IMR-90 (cell line): ENCODE results near the gene KCNK17. TPM values are rescaled to one million over a fixed set of nuclear protein-coding genes. Genes with fewer than 3 reads are reported as not detected.

ENCODE experiments used
- ATAC-seq: fragments of 200-7000 bp; cut with Tn5 transposase; 2 replicates; pipeline ENCODE4 v1.9.1; 2020; ENCODE audit warnings: low read depth, mild to moderate bottlenecking, moderate library complexity
- BruUV-seq: library from RNA; stranded (reverse); fragments of 400-500 nt; replicated peaks from 2 replicates; lab custom pipeline; 2021; lab: Mats Ljungman, UMichigan
- CTCF ChIA-PET: fragments of 300-600 bp; formaldehyde crosslinking; extraction: SDS; loops from one replicate; lab custom pipeline; 2021; ENCODE audit warnings: antibody characterized with exemption; lab: Yijun Ruan, JAX
- POLR2A ChIA-PET: fragments of 300-600 bp; sonication (Branson Sonifier 250); formaldehyde crosslinking; loops from one replicate; lab custom pipeline; 2022; ENCODE audit warnings: antibody characterized with exemption; ENCODE audit not compliant: unreplicated experiment; lab: Charles Lee
- DNase-seq: peaks from one replicate; pipeline ENCODE4 v3.0.0; 2013
- H2AFZ ChIP-seq: replicated peaks from 2 replicates; pipeline ENCODE3; 2013; ENCODE audit warnings: low read length, mild to moderate bottlenecking; ENCODE audit not compliant: poor library complexity
- H2AK5ac ChIP-seq: 2 replicates; pipeline ENCODE4 v1.6.1; 2013; ENCODE audit warnings: low read depth, low read length, inconsistent platforms
- H2AK9ac ChIP-seq: replicated peaks from 2 replicates; pipeline ENCODE3; 2013; ENCODE audit warnings: mild to moderate bottlenecking, low read depth, low read length, moderate library complexity; ENCODE audit not compliant: poor library complexity
- H2BK120ac ChIP-seq: 2 replicates; pipeline ENCODE4 v1.6.1; 2013; ENCODE audit warnings: low read depth, low read length, inconsistent platforms
- H2BK15ac ChIP-seq: 3 replicates; pipeline ENCODE4 v1.6.1; 2013; ENCODE audit warnings: low read depth, low read length, inconsistent platforms
- H2BK20ac ChIP-seq: 2 replicates; pipeline ENCODE4 v1.6.1; 2013; ENCODE audit warnings: low read depth, mild to moderate bottlenecking, inconsistent platforms, low read length, moderate library complexity
- H2BK5ac ChIP-seq: 2 replicates; pipeline ENCODE4 v1.6.1; 2013; ENCODE audit warnings: mild to moderate bottlenecking, low read depth, low read length, inconsistent platforms; ENCODE audit not compliant: poor library complexity, severe bottlenecking
- H3K14ac ChIP-seq: replicated peaks from 2 replicates; pipeline ENCODE4 v1.6.1; 2013; ENCODE audit warnings: low read depth, low read length, inconsistent platforms
- H3K18ac ChIP-seq: 2 replicates; pipeline ENCODE4 v1.6.1; 2013; ENCODE audit warnings: low read depth, low read length, control low read depth
- H3K23ac ChIP-seq: 2 replicates; pipeline ENCODE4 v1.6.1; 2013; ENCODE audit warnings: low read depth, low read length, inconsistent platforms
- H3K27ac ChIP-seq: 2 replicates; pipeline ENCODE4 v1.5.1; 2013; ENCODE audit warnings: mild to moderate bottlenecking, control low read depth, low read length; ENCODE audit not compliant: insufficient read depth
- H3K27me3 ChIP-seq: 2 replicates; pipeline ENCODE4 v1.6.1; 2013; ENCODE audit warnings: low read length; ENCODE audit not compliant: control insufficient read depth, insufficient read depth
- H3K36me3 ChIP-seq: 2 replicates; pipeline ENCODE4 v1.6.1; 2013; ENCODE audit warnings: low read length, mixed read lengths; ENCODE audit not compliant: control insufficient read depth, insufficient read depth
- H3K4ac ChIP-seq: 2 replicates; pipeline ENCODE4 v1.6.1; 2013; ENCODE audit warnings: low read depth, low read length, inconsistent platforms
- H3K4me1 ChIP-seq: 2 replicates; pipeline ENCODE4 v1.6.1; 2013; ENCODE audit warnings: low read length, mixed read lengths; ENCODE audit not compliant: control insufficient read depth, insufficient read depth
- H3K4me2 ChIP-seq: 2 replicates; pipeline ENCODE4 v1.6.1; 2013; ENCODE audit warnings: low read depth, mild to moderate bottlenecking, control low read depth, low read length, moderate library complexity
- H3K4me3 ChIP-seq: 2 replicates; pipeline ENCODE4 v1.5.1; 2013; ENCODE audit warnings: low read depth, mild to moderate bottlenecking, control low read depth, low read length, moderate library complexity; ENCODE audit not compliant: insufficient read depth
- H3K56ac ChIP-seq: 2 replicates; pipeline ENCODE4 v1.6.1; 2013; ENCODE audit warnings: low read length, inconsistent platforms; ENCODE audit not compliant: insufficient read depth; ENCODE audit errors: extremely low read depth
- H3K79me1 ChIP-seq, 2 experiments: 2 replicates each; pipeline ENCODE4 v1.6.1; 2013; ENCODE audit warnings: low read length in 2 of 2, inconsistent platforms in 1 of 2, low read depth in 1 of 2
- H3K9ac ChIP-seq: 2 replicates; pipeline ENCODE4 v1.6.1; 2013; ENCODE audit warnings: low read depth, low read length, control low read depth
- H3K9me1 ChIP-seq: 2 replicates; pipeline ENCODE4 v1.6.1; 2013; ENCODE audit warnings: low read length, inconsistent platforms; ENCODE audit not compliant: insufficient read depth
- H3K9me3 ChIP-seq: 2 replicates; pipeline ENCODE4 v1.6.1; 2013; ENCODE audit warnings: low read length; ENCODE audit not compliant: control insufficient read depth, insufficient read depth
- H4K20me1 ChIP-seq: 2 replicates; pipeline ENCODE4 v1.6.1; 2013; ENCODE audit warnings: low read length, inconsistent platforms; ENCODE audit not compliant: insufficient read depth
- H4K5ac ChIP-seq: 2 replicates; pipeline ENCODE4 v1.6.1; 2013; ENCODE audit warnings: mild to moderate bottlenecking, low read depth, low read length, control low read depth
- H4K8ac ChIP-seq, 2 experiments: 2 replicates each; pipeline ENCODE4 v1.6.1; 2013; ENCODE audit warnings: low read depth in 2 of 2, low read length in 2 of 2, control low read depth in 1 of 2, inconsistent platforms in 1 of 2
- H4K91ac ChIP-seq: 2 replicates; pipeline ENCODE4 v1.6.1; 2013; ENCODE audit warnings: low read depth, low read length, inconsistent platforms; ENCODE audit not compliant: insufficient read depth
- BHLHE40 ChIP-seq: fragments of 150-350 bp; IDR thresholded peaks from 2 replicates; pipeline ENCODE4 v1.6.1; 2016; ENCODE audit warnings: mild to moderate bottlenecking, low read depth, low read length
- CEBPB ChIP-seq: IDR thresholded peaks from 2 replicates; pipeline ENCODE4 v1.6.1; 2012; ENCODE audit warnings: low read depth, low read length, improper control_type of control experiment
- CTCF ChIP-seq: conservative IDR thresholded peaks from 2 replicates; pipeline ENCODE4 v1.5.1; 2012; ENCODE audit warnings: mild to moderate bottlenecking, low read depth, low read length, improper control_type of control experiment
- ELK1 ChIP-seq: fragments of 150-350 bp; IDR thresholded peaks from 2 replicates; pipeline ENCODE4 v1.6.1; 2016; ENCODE audit warnings: low read depth, mild to moderate bottlenecking, low read length, moderate library complexity, borderline replicate concordance
- FOS ChIP-seq: fragments of 150-350 bp; IDR thresholded peaks from 2 replicates; pipeline ENCODE4 v1.6.1; 2016; ENCODE audit warnings: low read depth, low read length
- MAFK ChIP-seq: IDR thresholded peaks from 2 replicates; pipeline ENCODE4 v1.6.1; 2012; ENCODE audit warnings: low read depth, low read length, improper control_type of control experiment
- MAZ ChIP-seq: IDR thresholded peaks from 2 replicates; pipeline ENCODE4 v1.6.1; 2012; ENCODE audit warnings: low read depth, mild to moderate bottlenecking, low read length, improper control_type of control experiment, moderate library complexity, borderline replicate concordance
- POLR2A ChIP-seq: IDR thresholded peaks from 2 replicates; pipeline ENCODE4 v1.6.1; 2012; ENCODE audit warnings: mild to moderate bottlenecking, low read depth, low read length
- RAD21 ChIP-seq: IDR thresholded peaks from 2 replicates; pipeline ENCODE4 v1.6.1; 2012; ENCODE audit warnings: low read length, improper control_type of control experiment
- RCOR1 ChIP-seq: IDR thresholded peaks from 2 replicates; pipeline ENCODE4 v1.6.1; 2012; ENCODE audit warnings: mild to moderate bottlenecking, low read length, improper control_type of control experiment; ENCODE audit not compliant: insufficient replicate concordance
- RFX5 ChIP-seq: IDR thresholded peaks from 2 replicates; pipeline ENCODE4 v1.8.0; 2012; ENCODE audit warnings: low read depth, mild to moderate bottlenecking, low read length, moderate library complexity
- SMC3 ChIP-seq: fragments of 150-350 bp; IDR thresholded peaks from 2 replicates; pipeline ENCODE4 v1.6.1; 2016; ENCODE audit warnings: low read depth, mild to moderate bottlenecking, antibody characterized with exemption, low read length, moderate library complexity
- USF2 ChIP-seq: fragments of 150-350 bp; IDR thresholded peaks from 2 replicates; pipeline ENCODE4 v1.6.1; 2017; ENCODE audit warnings: mild to moderate bottlenecking, antibody characterized with exemption, low read length, low read depth
- WGBS, 2 experiments: methylation state at CpG; one replicate each; pipeline versions ENCODE4 v1.1.5 to v1.1.7; 2013; ENCODE audit warnings: missing lambda C conversion rate in 2 of 2; ENCODE audit not compliant: insufficient read length in 1 of 2; ENCODE audit errors: extremely low coverage in 2 of 2; 5-methylcytosine and 5-hydroxymethylcytosine counted together
- dilution Hi-C: fragments of 300-500 bp; cut with HindIII; formaldehyde crosslinking; loops from one replicate; pipeline ENCODE4 v1.14.3; 2018; ENCODE audit warnings: low sequenced_read_pairs; ENCODE audit not compliant: unreplicated experiment
- in situ Hi-C: fragments of 300-500 bp; cut with MboI; formaldehyde crosslinking; loops from 3 replicates; pipeline ENCODE4 v1.14.3; 2019; ENCODE audit warnings: low sequenced_read_pairs, inconsistent platforms, mixed read lengths
- intact Hi-C: fragments of 100-400 bp; cut with micrococcal nuclease; formaldehyde crosslinking; loops from 2 replicates; pipeline ENCODE4 v1.10.0; 2022
- polyA plus RNA-seq, 3 experiments: library from polyadenylated mRNA; depleted of rRNA; stranded (reverse); fragments of >200 nt; gene quantifications; 2 replicates each; pipeline ENCODE4 v1.2.3, GENCODE V29; 2012; ENCODE audit warnings: low replicate concordance in 1 of 3
- total RNA-seq: library from RNA; depleted of rRNA; stranded (reverse); fragments of >200 nt; gene quantifications from 2 replicates; pipeline ENCODE4 v1.2.3, GENCODE V29; 2012

Gene KCNK17
- total and polyA plus RNA-seq, 2 of the 4 experiments (the other 2 are of a cell fraction) = not detected

- no peak overlapping the region for H2BK15ac ChIP-seq
- H3K18ac ChIP-seq = no peak overlapping the region
- H3K9ac ChIP-seq = no peak overlapping the region
- H3K9me3 ChIP-seq = no peaks in the 10 kb centered on the region
- H3K4me2 ChIP-seq = no peak overlapping the region
- H3K56ac ChIP-seq = no peak overlapping the region
- H2AK5ac ChIP-seq = no peak overlapping the region
- H3K4me3 ChIP-seq = no peak overlapping the region
- H2AK9ac ChIP-seq = no peak overlapping the region
- no peak overlapping the region for H3K14ac ChIP-seq
- no peaks in the 10 kb centered on the region for H3K9me1 ChIP-seq
- no peak for TF ChIP-seq CTCF
- no peak for TF ChIP-seq RFX5
- no peak for TF ChIP-seq USF2
- TF ChIP-seq POLR2A = no peak
- TF ChIP-seq SMC3 = no peak
- no peak for TF ChIP-seq RAD21
- TF ChIP-seq RCOR1 = no peak
- TF ChIP-seq FOS = no peak
- no peak for TF ChIP-seq ELK1
- no peak for TF ChIP-seq MAFK
- TF ChIP-seq BHLHE40 = no peak
- no peak for TF ChIP-seq MAZ
- no peak for TF ChIP-seq CEBPB
- H3K4ac ChIP-seq = no peak overlapping the region
- no peak overlapping the region for H4K91ac ChIP-seq
- H3K4me1 ChIP-seq = no peaks in the 10 kb centered on the region
- H4K5ac ChIP-seq = no peak overlapping the region
- WGBS, 2 experiments = no CpG with 5 or more reads among the region's 1 CpG
- H4K8ac ChIP-seq = no peak overlapping the region
- no peak overlapping the region for H2AFZ ChIP-seq
- dilution Hi-C loops (no loop called here), in situ Hi-C loops (no loop called here), intact Hi-C loops (no loop called here)
- no peaks in the 10 kb centered on the region for H3K79me1 ChIP-seq
- H2BK20ac ChIP-seq = no peak overlapping the region
- H3K27ac ChIP-seq = no peak overlapping the region
- H4K20me1 ChIP-seq = no peaks in the 10 kb centered on the region
- DNase-seq (no peak), ATAC-seq (no peak)
- no TSS peak for BruUV-seq
- H2BK5ac ChIP-seq = no peak overlapping the region
- no peaks in the 10 kb centered on the region for H3K36me3 ChIP-seq
- ChIA-PET POLR2A (no interaction called here), CTCF (no interaction called here)
- no peak overlapping the region for H2BK120ac ChIP-seq
- H3K23ac ChIP-seq = no peak overlapping the region
- H3K27me3 ChIP-seq = no peaks in the 10 kb centered on the region; the same call in 1 of the 2 replicates
These were observed 19.3 kb downstream of the KCNK17 start for GRCh38 chr6:39294899-39295298.
